ENCODE results near the gene CHST15. TPM values are rescaled to one million over a fixed set of nuclear protein-coding genes. Genes with fewer than 3 reads are reported as not detected.

The CHST15 gene
- total RNA-seq, 1 donor from 2014 or later, result 0.18 TPM

GRCh38 chr10:124127965-124128810 lies 34.8 kb upstream of the CHST15 start:
- Mint-ChIP-seq H3K27ac (no peak overlapping the region), H3K9me3 (no peaks in the 10 kb centered on the region), H3K4me3 (no peak overlapping the region), H3K36me3 (ENCODE audit: low read depth) (no peaks in the 10 kb centered on the region), H3K4me1 (ENCODE audit: low read depth) (no peaks in the 10 kb centered on the region), H3K27me3 (ENCODE audit: insufficient read depth) (peaks cover 1% of the 10 kb centered on the region)
- intact Hi-C loops (cut with micrococcal nuclease), result no loop called here
- DNase-seq (ENCODE audit: low spot score), result no peak

GRCh38 chr10:124127563-124127962 lies 34.2 kb upstream of the CHST15 start:
- H3K4me1 Mint-ChIP-seq (ENCODE audit: low read depth), result no peaks in the 10 kb centered on the region
- no peak overlapping the region for H3K4me3 Mint-ChIP-seq
- H3K9me3 Mint-ChIP-seq, result no peaks in the 10 kb centered on the region
- intact Hi-C loops (cut with micrococcal nuclease), result no loop called here
- H3K27ac Mint-ChIP-seq, result no peak overlapping the region
- peaks cover 1% of the 10 kb centered on the region for H3K27me3 Mint-ChIP-seq (ENCODE audit: insufficient read depth)
- DNase-seq (ENCODE audit: low spot score), result no peak
- no peaks in the 10 kb centered on the region for H3K36me3 Mint-ChIP-seq (ENCODE audit: low read depth)

GRCh38 chr10:124126983-124127385 lies 33.6 kb upstream of the CHST15 start:
- no peaks in the 10 kb centered on the region for H3K9me3 Mint-ChIP-seq
- peaks cover 1% of the 10 kb centered on the region for H3K27me3 Mint-ChIP-seq (ENCODE audit: insufficient read depth)
- DNase-seq (ENCODE audit: low spot score), result no peak
- H3K4me3 Mint-ChIP-seq, result no peak overlapping the region
- no peak overlapping the region for H3K27ac Mint-ChIP-seq
- H3K36me3 Mint-ChIP-seq (ENCODE audit: low read depth), result no peaks in the 10 kb centered on the region
- intact Hi-C loops (cut with micrococcal nuclease), result no loop called here
- H3K4me1 Mint-ChIP-seq (ENCODE audit: low read depth), result no peaks in the 10 kb centered on the region

GRCh38 chr10:124126145-124126982 lies 33.0 kb upstream of the CHST15 start:
- Mint-ChIP-seq H3K9me3 (no peaks in the 10 kb centered on the region), H3K4me1 (ENCODE audit: low read depth) (no peaks in the 10 kb centered on the region), H3K36me3 (ENCODE audit: low read depth) (no peaks in the 10 kb centered on the region), H3K4me3 (no peak overlapping the region), H3K27ac (no peak overlapping the region), H3K27me3 (ENCODE audit: insufficient read depth) (peaks cover 1% of the 10 kb centered on the region)
- intact Hi-C loops (cut with micrococcal nuclease), result no loop called here
- no peak for DNase-seq (ENCODE audit: low spot score)

GRCh38 chr10:124125305-124126116 lies 32.1 kb upstream of the CHST15 start:
- DNase-seq (ENCODE audit: low spot score), result no peak
- no peaks in the 10 kb centered on the region for H3K4me1 Mint-ChIP-seq (ENCODE audit: low read depth)
- H3K27ac Mint-ChIP-seq, result no peak overlapping the region
- H3K4me3 Mint-ChIP-seq, result no peak overlapping the region
- H3K36me3 Mint-ChIP-seq (ENCODE audit: low read depth), result no peaks in the 10 kb centered on the region
- H3K27me3 Mint-ChIP-seq (ENCODE audit: insufficient read depth), result no peaks in the 10 kb centered on the region
- intact Hi-C loops (cut with micrococcal nuclease), result no loop called here
- no peaks in the 10 kb centered on the region for H3K9me3 Mint-ChIP-seq

- intact Hi-C loops (cut with micrococcal nuclease), result no loop called here
Measured at GRCh38 chr10:124124769-124125161, 31.4 kb upstream of the CHST15 start.

GRCh38 chr10:124124123-124124768 lies 30.8 kb upstream of the CHST15 start:
- Mint-ChIP-seq H3K36me3 (ENCODE audit: low read depth) (no peaks in the 10 kb centered on the region), H3K27ac (no peak overlapping the region), H3K4me1 (ENCODE audit: low read depth) (no peaks in the 10 kb centered on the region), H3K9me3 (no peaks in the 10 kb centered on the region), H3K27me3 (ENCODE audit: insufficient read depth) (no peaks in the 10 kb centered on the region), H3K4me3 (no peak overlapping the region)
- intact Hi-C loops (cut with micrococcal nuclease), result no loop called here
- DNase-seq (ENCODE audit: low spot score), result no peak

More at GRCh38 chr10:124124769-124125161, 31.4 kb upstream of the CHST15 start:
- no peaks in the 10 kb centered on the region for H3K4me1 Mint-ChIP-seq (ENCODE audit: low read depth)
- H3K27me3 Mint-ChIP-seq (ENCODE audit: insufficient read depth), result no peaks in the 10 kb centered on the region
- no peak overlapping the region for H3K27ac Mint-ChIP-seq
- no peak for DNase-seq (ENCODE audit: low spot score)
- no peak overlapping the region for H3K4me3 Mint-ChIP-seq
- H3K9me3 Mint-ChIP-seq, result no peaks in the 10 kb centered on the region
- H3K36me3 Mint-ChIP-seq (ENCODE audit: low read depth), result no peaks in the 10 kb centered on the region

GRCh38 chr10:124123156-124123555 lies 29.8 kb upstream of the CHST15 start:
- H3K4me3 Mint-ChIP-seq, result no peak overlapping the region
- no peaks in the 10 kb centered on the region for H3K4me1 Mint-ChIP-seq (ENCODE audit: low read depth)
- H3K27ac Mint-ChIP-seq, result no peak overlapping the region
- no peak for DNase-seq (ENCODE audit: low spot score)
- intact Hi-C loops (cut with micrococcal nuclease), result no loop called here
- no peaks in the 10 kb centered on the region for H3K27me3 Mint-ChIP-seq (ENCODE audit: insufficient read depth)
- H3K36me3 Mint-ChIP-seq (ENCODE audit: low read depth), result no peaks in the 10 kb centered on the region
- no peaks in the 10 kb centered on the region for H3K9me3 Mint-ChIP-seq

- no peaks in the 10 kb centered on the region for H3K36me3 Mint-ChIP-seq (ENCODE audit: low read depth)
- H3K9me3 Mint-ChIP-seq, result no peaks in the 10 kb centered on the region
- intact Hi-C loops (cut with micrococcal nuclease), result no loop called here
- no peak overlapping the region for H3K4me3 Mint-ChIP-seq
- H3K4me1 Mint-ChIP-seq (ENCODE audit: low read depth), result no peaks in the 10 kb centered on the region
- DNase-seq (ENCODE audit: low spot score), result no peak
- no peak overlapping the region for H3K27ac Mint-ChIP-seq
- no peaks in the 10 kb centered on the region for H3K27me3 Mint-ChIP-seq (ENCODE audit: insufficient read depth)
Measured at GRCh38 chr10:124122211-124122610, 28.8 kb upstream of the CHST15 start.

GRCh38 chr10:124120410-124121061 lies 27.1 kb upstream of the CHST15 start:
- no peaks in the 10 kb centered on the region for H3K9me3 Mint-ChIP-seq
- no peaks in the 10 kb centered on the region for H3K27me3 Mint-ChIP-seq (ENCODE audit: insufficient read depth)
- no peak overlapping the region for H3K27ac Mint-ChIP-seq
- no peak for DNase-seq (ENCODE audit: low spot score)
- H3K36me3 Mint-ChIP-seq (ENCODE audit: low read depth), result no peaks in the 10 kb centered on the region
- H3K4me1 Mint-ChIP-seq (ENCODE audit: low read depth), result no peaks in the 10 kb centered on the region
- no peak overlapping the region for H3K4me3 Mint-ChIP-seq
- intact Hi-C loops (cut with micrococcal nuclease), result no loop called here

- Mint-ChIP-seq H3K27me3 (ENCODE audit: insufficient read depth) (no peaks in the 10 kb centered on the region), H3K36me3 (ENCODE audit: low read depth) (no peaks in the 10 kb centered on the region), H3K4me1 (ENCODE audit: low read depth) (no peaks in the 10 kb centered on the region), H3K27ac (no peak overlapping the region), H3K9me3 (no peaks in the 10 kb centered on the region), H3K4me3 (no peak overlapping the region)
- no peak for DNase-seq (ENCODE audit: low spot score)
- intact Hi-C loops (cut with micrococcal nuclease), result no loop called here
Measured at GRCh38 chr10:124119946-124120345, 26.5 kb upstream of the CHST15 start.

- H3K27ac Mint-ChIP-seq, result no peak overlapping the region
- H3K27me3 Mint-ChIP-seq (ENCODE audit: insufficient read depth), result no peaks in the 10 kb centered on the region
- H3K36me3 Mint-ChIP-seq (ENCODE audit: low read depth), result no peaks in the 10 kb centered on the region
- no peak for DNase-seq (ENCODE audit: low spot score)
- intact Hi-C loops (cut with micrococcal nuclease), result no loop called here
- no peak overlapping the region for H3K4me3 Mint-ChIP-seq
- no peaks in the 10 kb centered on the region for H3K4me1 Mint-ChIP-seq (ENCODE audit: low read depth)
- no peaks in the 10 kb centered on the region for H3K9me3 Mint-ChIP-seq
Measured at GRCh38 chr10:124119216-124119615, 25.8 kb upstream of the CHST15 start.
